ENCODE measurements around the gene MACROD2.

GRCh38 chr20:14336686-14337085, 341.4 kb downstream of the MACROD2 start:
- no peak for TF ChIP-seq CTCF (IDR thresholded peaks at IDR 0.05)
- no peak for TF ChIP-seq POLR2A (IDR thresholded peaks at IDR 0.05)
